ENCODE measurements around the gene NYNRIN.
"Not testable (repeated sequence)": the region's sequence is repeated elsewhere in the genome, so short reads cannot be mapped to it uniquely, and the experiment has no call there.

NYNRIN gene

GRCh38 chr14:24434676-24435075, 35.9 kb downstream of the NYNRIN start:
- no peak for DNase-seq

GRCh38 chr14:24435192-24435810, 36.5 kb downstream of the NYNRIN start:
- no peak for DNase-seq

GRCh38 chr14:24435998-24436354, 37.2 kb downstream of the NYNRIN start:
- DNase-seq = no peak

- no peak for DNase-seq
Observed at GRCh38 chr14:24436355-24437019, 37.7 kb downstream of the NYNRIN start.

- no peak for DNase-seq
Observed at GRCh38 chr14:24437020-24437735, 38.4 kb downstream of the NYNRIN start.

- DNase-seq = no peak
Observed at GRCh38 chr14:24437736-24438067, 38.9 kb downstream of the NYNRIN start.

- DNase-seq = no peak
Observed at GRCh38 chr14:24438223-24439097, 39.7 kb downstream of the NYNRIN start.

- no peak for DNase-seq
Observed at GRCh38 chr14:24439257-24439656, 40.5 kb downstream of the NYNRIN start.

GRCh38 chr14:24439830-24440605, 41.2 kb downstream of the NYNRIN start:
- no peak for DNase-seq

- no peak for DNase-seq
Observed at GRCh38 chr14:24440606-24441399, 42.0 kb downstream of the NYNRIN start.

- no peak for DNase-seq
Observed at GRCh38 chr14:24441485-24441884, 42.7 kb downstream of the NYNRIN start.

- DNase-seq = no peak
Observed at GRCh38 chr14:24441904-24442239, 43.1 kb downstream of the NYNRIN start.

GRCh38 chr14:24442240-24443052, 43.6 kb downstream of the NYNRIN start, which contains the start of gene SDR39U1:
Gene SDR39U1 (minus strand): TSS chr14:24442776. CDS start chr14:24442769, 7 bp downstream.
- peak; percentile 92 for DNase-seq

GRCh38 chr14:24443053-24443665, 44.4 kb downstream of the NYNRIN start:
- DNase-seq = no peak

- not testable (repeated sequence) for DNase-seq
Observed at GRCh38 chr14:24450828-24451227, 52.0 kb downstream of the NYNRIN start.

- DNase-seq = no peak
Observed at GRCh38 chr14:24456980-24457379, 58.2 kb downstream of the NYNRIN start.

GRCh38 chr14:24458736-24459135, 59.9 kb downstream of the NYNRIN start:
- no peak for DNase-seq

GRCh38 chr14:24459331-24459730, 60.5 kb downstream of the NYNRIN start:
- no peak for DNase-seq

GRCh38 chr14:24461336-24461735, 62.5 kb downstream of the NYNRIN start:
- no peak for DNase-seq
